Gastrocnemius medialis (tissue), 4 donors: ENCODE data around the gene SEC11A. TPM values are rescaled to one million over a fixed set of nuclear protein-coding genes. Genes with fewer than 3 reads are reported as not detected.

Experiments
- ATAC-seq, 2 donors: fragments of 150-250 bp; one replicate each; pipeline ENCODE4 v1.9.1; 2016
- DNase-seq, 2 donors: peaks; one replicate each; pipeline ENCODE4 v3.0.0-alpha.2; 2019
- H3K27ac ChIP-seq, 4 donors: fragments of 200-600 bp; sonication (generic); 1 replicate in 1 of 4; 2 replicates in 3 of 4; pipeline ENCODE4 v1.5.1; 2016 to 2018; ENCODE audit warnings: mild to moderate bottlenecking in 2 of 4, moderate library complexity in 1 of 4
- H3K27me3 ChIP-seq, 3 donors: fragments of 200-600 bp; sonication (generic) in 2 of 3; 1 replicate in 1 of 3; 2 replicates in 2 of 3; pipeline versions ENCODE4 v1.5.1 to v1.6.0; 2016 to 2019; ENCODE audit warnings: mild to moderate bottlenecking in 1 of 3, moderate library complexity in 1 of 3
- H3K36me3 ChIP-seq, 2 donors: fragments of 200-600 bp; sonication (generic) in 1 of 2; one replicate each; pipeline ENCODE4 v1.5.1; 2017 to 2018
- H3K4me1 ChIP-seq, 2 donors: fragments of 200-600 bp; sonication (generic) in 1 of 2; one replicate each; pipeline ENCODE4 v1.5.1; 2016 to 2017; ENCODE audit warnings: mild to moderate bottlenecking in 2 of 2
- H3K4me3 ChIP-seq, 4 donors: fragments of 200-600 bp; sonication (generic) in 3 of 4; 1 replicate in 1 of 4; 2 replicates in 3 of 4; pipeline ENCODE4 v1.5.1; 2016 to 2019; ENCODE audit warnings: mild to moderate bottlenecking in 2 of 4
- H3K9me3 ChIP-seq, 3 donors: fragments of 200-600 bp; sonication (generic) in 2 of 3; 1 replicate in 1 of 3; 2 replicates in 2 of 3; pipeline ENCODE4 v1.5.1; 2016 to 2019
- CTCF ChIP-seq, 5 experiments: fragments of 450-650 bp in 3 of 5; fragments of 200-600 bp in 2 of 5; sonication (generic) in 2 of 5; IDR thresholded peaks in 4 of 5; conservative IDR thresholded peaks in 1 of 5; 1 replicate in 4 of 5; 2 replicates in 1 of 5; pipeline ENCODE4 v1.5.1; 2016 to 2019; ENCODE audit warnings: antibody characterized with exemption in 5 of 5, mild to moderate bottlenecking in 3 of 5, moderate library complexity in 3 of 5
- POLR2A ChIP-seq, 2 donors: fragments of 450-650 bp; IDR thresholded peaks; one replicate each; pipeline ENCODE4 v1.6.1; 2017; ENCODE audit warnings: antibody characterized with exemption in 2 of 2, mild to moderate bottlenecking in 2 of 2, moderate library complexity in 2 of 2
- in situ Hi-C, 4 donors: fragments of 200-750 bp; cut with MboI; loops; one replicate each; pipeline versions ENCODE4 v1.15.0 to v1.8.0; 2017; ENCODE audit warnings: low sequenced_read_pairs in 4 of 4
- intact Hi-C: fragments of 100-400 bp; cut with DNase I; formaldehyde crosslinking; loops from one replicate; pipeline ENCODE4 v1.15.1; 2023; ENCODE audit warnings: low total_unique reads
- total RNA-seq, 4 donors: library from RNA; depleted of rRNA; stranded (reverse); fragments of >200 nt; gene quantifications; one replicate each; pipeline versions ENCODE4 v1.1.0 to v1.2.3, GENCODE V29; 2016

Gene SEC11A
- total RNA-seq, 4 donors from 2014 or later = 90.2 to 127 (median 118) TPM

GRCh38 chr15:84747416-84748273 lies 31.7 kb upstream of the SEC11A start:
- Histone ChIP-seq H3K9me3 (no peaks in the 10 kb centered on the region), H3K27ac (peak overlapping the region; percentile 94 to 100 (median 99)), H3K4me3 (peak overlapping the region; percentile 83 to 96 (median 85)), H3K36me3 (no peaks in the 10 kb centered on the region), H3K4me1 (peaks cover 56% of the 10 kb centered on the region in 2 donors), H3K27me3 (no peaks in the 10 kb centered on the region)
- in situ Hi-C loops = no loop called here
- intact Hi-C loops = loop anchor here (1.0 to 5.0 kb wide), 6 partner anchors 31 to 180 kb away; partner anchors contain the start of genes SEC11A, WDR73 and ZSCAN2
- ATAC-seq (peak; percentile 45 to 54), DNase-seq (peak; percentile 40 to 74)
- no peak for TF ChIP-seq CTCF (IDR thresholded peaks at IDR 0.05 in 4 of 5, conservative IDR thresholded peaks at IDR 0.05 in 1 of 5)
- peak; percentile 20 to 40 for TF ChIP-seq POLR2A (IDR thresholded peaks at IDR 0.05)

- no peak for ATAC-seq
- Histone ChIP-seq H3K36me3 (no peaks in the 10 kb centered on the region), H3K27me3 (no peaks in the 10 kb centered on the region), H3K27ac (no peak overlapping the region), H3K4me3 (no peak overlapping the region), H3K9me3 (no peaks in the 10 kb centered on the region), H3K4me1 (peaks cover 10 to 11% of the 10 kb centered on the region in 2 donors)
- DNase-seq = no peak
- no peak for TF ChIP-seq POLR2A (IDR thresholded peaks at IDR 0.05)
- TF ChIP-seq CTCF (IDR thresholded peaks at IDR 0.05 in 4 of 5, conservative IDR thresholded peaks at IDR 0.05 in 1 of 5) = no peak
- in situ Hi-C loops (no loop called here), intact Hi-C loops (no loop called here)
Measured at GRCh38 chr15:84741121-84741520, 25.2 kb upstream of the SEC11A start.

- in situ Hi-C loops (no loop called here), intact Hi-C loops (no loop called here)
- Histone ChIP-seq H3K9me3 (no peaks in the 10 kb centered on the region), H3K27me3 (no peaks in the 10 kb centered on the region), H3K27ac (no peak overlapping the region), H3K4me1 (peaks cover 7 to 9% of the 10 kb centered on the region in 2 donors), H3K4me3 (no peak overlapping the region), H3K36me3 (no peaks in the 10 kb centered on the region)
- ATAC-seq = no peak
- TF ChIP-seq POLR2A (IDR thresholded peaks at IDR 0.05) (no peak), CTCF (IDR thresholded peaks at IDR 0.05 in 4 of 5, conservative IDR thresholded peaks at IDR 0.05 in 1 of 5) (no peak)
- no peak for DNase-seq
Measured at GRCh38 chr15:84740691-84741090, 24.8 kb upstream of the SEC11A start.

DNA sequence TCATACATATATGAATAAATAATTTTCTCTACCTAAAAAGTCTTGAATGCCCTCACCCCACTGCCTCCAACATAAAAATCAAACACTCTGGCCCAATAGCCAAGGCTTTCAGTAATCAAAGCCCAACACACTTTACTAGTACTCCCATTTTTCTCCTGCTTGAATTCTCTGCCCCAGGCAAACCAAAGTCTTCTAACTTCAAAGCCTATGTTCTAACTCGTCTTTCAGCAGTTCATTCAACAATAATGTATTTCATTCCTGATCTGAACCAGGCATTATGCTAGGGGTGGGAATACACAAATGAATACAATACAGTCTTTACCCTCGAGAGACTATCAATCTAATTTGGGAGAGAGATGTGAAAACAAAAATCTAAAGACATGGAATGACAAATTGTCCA lies 21.1 kb upstream of the SEC11A start:
- Histone ChIP-seq H3K27ac (no peak overlapping the region), H3K36me3 (no peaks in the 10 kb centered on the region), H3K27me3 (no peaks in the 10 kb centered on the region), H3K4me3 (no peak overlapping the region), H3K4me1 (no peaks in the 10 kb centered on the region), H3K9me3 (no peaks in the 10 kb centered on the region)
- TF ChIP-seq CTCF (IDR thresholded peaks at IDR 0.05 in 4 of 5, conservative IDR thresholded peaks at IDR 0.05 in 1 of 5) (no peak), POLR2A (IDR thresholded peaks at IDR 0.05) (no peak)
- DNase-seq (no peak), ATAC-seq (no peak)
- intact Hi-C loops (no loop called here), in situ Hi-C loops (no loop called here)
